Smooth muscle cell of the umbilical artery (primary cell): ENCODE measurements around the gene NPIPA1. TPM values are rescaled to one million over a fixed set of nuclear protein-coding genes. Genes with fewer than 3 reads are reported as not detected.

ENCODE experiments used
- total RNA-seq: library from RNA; depleted of rRNA; stranded (reverse); fragments of >200 nt; gene quantifications from 2 replicates; pipeline ENCODE4 v1.2.3, GENCODE V29; 2014

The NPIPA1 gene
- total RNA-seq: 63.5 and 121 TPM in 2 replicates

DNA sequence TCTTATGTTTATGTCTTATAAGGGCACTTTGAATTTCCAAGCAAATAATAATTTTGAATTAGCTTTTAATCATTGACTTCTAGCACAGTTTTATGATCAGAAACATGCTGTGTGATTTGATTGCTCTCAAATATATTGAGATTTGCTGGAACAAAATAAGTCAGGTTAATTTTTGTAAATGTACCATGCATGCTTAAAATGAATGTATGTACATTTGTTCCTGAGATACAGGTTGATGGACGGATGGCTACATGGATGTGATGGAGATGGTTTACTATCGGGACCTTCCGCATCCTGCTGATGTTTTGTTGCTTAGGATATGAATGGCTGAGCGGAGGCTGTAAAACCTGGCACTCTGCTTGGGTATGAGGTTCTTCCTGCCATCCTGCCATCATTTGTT is at the start of gene NPIPA1:
TSS of gene NPIPA1 (plus strand) at position 301 of the 400 bp plus-strand sequence. CDS start at position 301, 0 bp downstream.

DNA sequence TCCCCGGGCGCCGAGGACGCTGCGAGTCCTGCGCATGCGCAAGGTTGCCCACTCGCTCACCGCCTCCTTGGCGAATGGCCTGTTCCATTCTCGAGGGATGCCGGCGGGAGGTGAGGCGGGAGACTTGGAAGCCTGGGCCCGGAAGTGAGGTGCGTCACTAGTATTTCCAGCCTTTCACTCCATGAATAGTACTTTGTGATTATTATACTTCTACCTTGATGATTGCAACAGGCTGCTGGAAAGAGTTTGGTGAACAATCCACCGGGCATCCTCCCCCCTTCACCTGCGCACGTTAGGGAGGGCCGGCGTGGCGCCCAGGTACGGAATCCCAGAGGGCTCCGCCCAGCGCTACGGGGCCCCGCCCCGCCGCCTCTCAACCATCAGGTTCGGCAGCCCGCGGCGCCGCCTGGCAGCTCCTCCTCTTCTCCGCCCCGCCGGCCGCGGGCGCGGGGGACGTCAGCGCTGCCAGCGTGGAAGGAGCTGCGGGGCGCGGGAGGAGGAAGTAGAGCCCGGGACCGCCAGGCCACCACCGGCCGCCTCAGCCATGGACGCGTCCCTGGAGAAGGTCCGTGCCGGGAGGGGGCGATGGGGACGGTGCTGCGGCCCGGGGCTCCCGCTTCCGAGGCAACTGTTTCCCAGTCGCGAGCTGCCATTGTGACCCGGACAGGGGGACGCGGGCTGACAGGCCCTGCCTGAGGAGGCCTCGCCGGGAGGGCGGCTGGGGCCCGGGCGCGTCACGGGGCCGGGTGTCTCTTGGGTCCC is 37.6 kb downstream of the NPIPA1 start, which contains the start of gene PDXDC1:
TSS of gene PDXDC1 (plus strand) at position 371 of the 762 bp plus-strand sequence. CDS start at position 545, 174 bp downstream.

Other genes starting within 250 kb of the NPIPA1 start
- not detected in 2 replicates for gene PLA2G10, start 243.1 kb upstream of the NPIPA1 start, total RNA-seq
- 0.37 and 0.59 TPM in 2 replicates for gene NPIPA3, start 234.0 kb upstream of the NPIPA1 start, total RNA-seq
- gene NPIPA2, start 194.9 kb upstream of the NPIPA1 start, total RNA-seq: 0.59 TPM in 1 of 2 replicates, not detected in the other
- gene NOMO1, start 103.7 kb upstream of the NPIPA1 start, total RNA-seq: 244 and 299 TPM in 2 replicates
- 121 and 140 TPM in 2 replicates for gene PDXDC1, start 37.6 kb downstream of the NPIPA1 start, total RNA-seq
- 41.0 and 51.3 TPM in 2 replicates for gene NTAN1, start 118.6 kb downstream of the NPIPA1 start, total RNA-seq
- gene RRN3, start 156.8 kb downstream of the NPIPA1 start, total RNA-seq: 38.0 and 53.0 TPM in 2 replicates